Neuronal stem cell (in vitro differentiated cells): ENCODE data around the gene PARD6G.

ENCODE experiments used
- DNase-seq: peaks from one replicate; pipeline ENCODE4 v3.0.0-alpha.2; 2013; ENCODE audit warnings: low spot score
- H2AFZ ChIP-seq: one replicate; pipeline ENCODE4 v1.6.1; 2013; ENCODE audit warnings: mild to moderate bottlenecking, low read length, inconsistent platforms
- H2AK5ac ChIP-seq: 2 replicates; pipeline ENCODE4 v1.6.1; 2013; ENCODE audit warnings: low read depth, mild to moderate bottlenecking, inconsistent platforms, low read length, moderate library complexity, mixed read lengths
- H2BK120ac ChIP-seq: 2 replicates; pipeline ENCODE4 v1.6.1; 2013; ENCODE audit warnings: low read depth, mild to moderate bottlenecking, inconsistent platforms, low read length, moderate library complexity, mixed read lengths
- H2BK12ac ChIP-seq: one replicate; pipeline ENCODE4 v1.6.1; 2013; ENCODE audit warnings: low read length, inconsistent platforms
- H2BK15ac ChIP-seq: 2 replicates; pipeline ENCODE4 v1.6.1; 2013; ENCODE audit warnings: mild to moderate bottlenecking, low read length, inconsistent platforms, mixed read lengths
- H2BK5ac ChIP-seq: one replicate; pipeline ENCODE4 v1.6.1; 2013; ENCODE audit warnings: inconsistent platforms, mild to moderate bottlenecking, low read length, moderate library complexity
- H3K14ac ChIP-seq: one replicate; pipeline ENCODE4 v1.6.1; 2013; ENCODE audit warnings: low read length, inconsistent platforms
- H3K18ac ChIP-seq: 2 replicates; pipeline ENCODE4 v1.6.1; 2013; ENCODE audit warnings: low read length, inconsistent platforms
- H3K23ac ChIP-seq: 2 replicates; pipeline ENCODE4 v1.6.1; 2013; ENCODE audit warnings: low read depth, mild to moderate bottlenecking, mixed read lengths, low read length, inconsistent platforms; ENCODE audit not compliant: poor library complexity
- H3K27ac ChIP-seq: replicated peaks from 3 replicates; pipeline ENCODE4 v1.5.1; 2013; ENCODE audit warnings: low read length, inconsistent platforms
- H3K27me3 ChIP-seq, 3 experiments: 2 replicates each; pipeline ENCODE4 v1.6.1; 2013; ENCODE audit warnings: low read length in 3 of 3, mild to moderate bottlenecking in 2 of 3, inconsistent platforms in 1 of 3, low read depth in 1 of 3, mixed read lengths in 1 of 3, moderate library complexity in 1 of 3; ENCODE audit not compliant: control insufficient read depth in 3 of 3, insufficient read depth in 3 of 3
- H3K36me3 ChIP-seq, 2 donors: replicated peaks in 1 of 2; 2 replicates each; pipeline ENCODE4 v1.6.1; 2013; ENCODE audit warnings: low read length in 2 of 2; ENCODE audit not compliant: control insufficient read depth in 2 of 2, insufficient read depth in 2 of 2
- H3K4ac ChIP-seq: 2 replicates; pipeline ENCODE4 v1.6.1; 2013; ENCODE audit warnings: inconsistent platforms, mild to moderate bottlenecking, low read length, moderate library complexity
- H3K4me1 ChIP-seq, 2 donors: 1 replicate in 1 of 2; 2 replicates in 1 of 2; pipeline ENCODE4 v1.6.1; 2013; ENCODE audit warnings: low read length in 2 of 2, low read depth in 1 of 2; ENCODE audit not compliant: control insufficient read depth in 2 of 2, insufficient read depth in 1 of 2
- H3K4me2 ChIP-seq: one replicate; pipeline ENCODE4 v1.6.1; 2013; ENCODE audit warnings: mild to moderate bottlenecking, low read length, inconsistent platforms; ENCODE audit not compliant: insufficient read depth, poor library complexity, severe bottlenecking
- H3K4me3 ChIP-seq, 2 donors: 2 replicates each; pipeline ENCODE4 v1.5.1; 2013; ENCODE audit warnings: low read length in 2 of 2, mild to moderate bottlenecking in 2 of 2, inconsistent platforms in 1 of 2, moderate library complexity in 1 of 2
- H3K79me1 ChIP-seq: one replicate; pipeline ENCODE4 v1.6.1; 2013; ENCODE audit warnings: low read depth, mild to moderate bottlenecking, inconsistent platforms, low read length, moderate library complexity
- H3K9ac ChIP-seq: one replicate; pipeline ENCODE4 v1.6.1; 2013; ENCODE audit warnings: mild to moderate bottlenecking, low read depth, low read length, inconsistent platforms; ENCODE audit not compliant: poor library complexity
- H3K9me3 ChIP-seq, 2 donors: replicated peaks in 1 of 2; 2 replicates each; pipeline versions ENCODE3 to v1.6.1; 2013; ENCODE audit warnings: low read length in 2 of 2, mild to moderate bottlenecking in 2 of 2, inconsistent platforms in 1 of 2, low read depth in 1 of 2, mixed read lengths in 1 of 2, moderate library complexity in 1 of 2; ENCODE audit not compliant: control insufficient read depth in 2 of 2, insufficient read depth in 1 of 2
- H4K8ac ChIP-seq: one replicate; pipeline ENCODE4 v1.6.1; 2013; ENCODE audit warnings: low read depth, mild to moderate bottlenecking, inconsistent platforms, low read length, moderate library complexity
- H4K91ac ChIP-seq: one replicate; pipeline ENCODE4 v1.6.1; 2013; ENCODE audit warnings: low read length, low read depth, mild to moderate bottlenecking, inconsistent platforms; ENCODE audit not compliant: poor library complexity
- WGBS, 2 donors: extraction: QIAGEN DNeasy Blood & Tissue Kit; methylation state at CpG; one replicate each; pipeline ENCODE4 v1.1.7; 2013; ENCODE audit warnings: missing lambda C conversion rate in 2 of 2, mixed read lengths in 1 of 2; ENCODE audit not compliant: insufficient read length in 2 of 2, insufficient replicate concordance in 1 of 2; ENCODE audit errors: extremely low coverage in 2 of 2; 5-methylcytosine and 5-hydroxymethylcytosine counted together

Gene PARD6G

GRCh38 chr18:80132180-80132812 is 115.0 kb downstream of the PARD6G start:
- Histone ChIP-seq H3K9me3 (peaks cover 0 to 21% of the 10 kb centered on the region in 2 donors), H3K4me1 (peaks cover 0 to 9% of the 10 kb centered on the region in 2 donors), H2AFZ (no peak overlapping the region), H2BK12ac (no peak overlapping the region), H3K18ac (no peak overlapping the region), H3K4me2 (no peak overlapping the region), H3K23ac (no peak overlapping the region), H2BK5ac (no peak overlapping the region), H3K79me1 (peaks cover 2% of the 10 kb centered on the region), H2AK5ac (no peak overlapping the region), H3K36me3 (peaks cover 25 to 95% of the 10 kb centered on the region in 2 donors), H4K91ac (no peak overlapping the region), H3K14ac (no peak overlapping the region), H2BK15ac (no peak overlapping the region), H3K9ac (no peak overlapping the region), H3K27me3 (no peaks in the 10 kb centered on the region), H3K4ac (no peak overlapping the region), H3K4me3 (no peak overlapping the region), H4K8ac (no peak overlapping the region), H2BK120ac (no peak overlapping the region), H3K27ac (no peak overlapping the region)
- WGBS, 2 donors = no CpG with 5 or more reads among the region's 3 CpGs
- DNase-seq = no peak

DNA sequence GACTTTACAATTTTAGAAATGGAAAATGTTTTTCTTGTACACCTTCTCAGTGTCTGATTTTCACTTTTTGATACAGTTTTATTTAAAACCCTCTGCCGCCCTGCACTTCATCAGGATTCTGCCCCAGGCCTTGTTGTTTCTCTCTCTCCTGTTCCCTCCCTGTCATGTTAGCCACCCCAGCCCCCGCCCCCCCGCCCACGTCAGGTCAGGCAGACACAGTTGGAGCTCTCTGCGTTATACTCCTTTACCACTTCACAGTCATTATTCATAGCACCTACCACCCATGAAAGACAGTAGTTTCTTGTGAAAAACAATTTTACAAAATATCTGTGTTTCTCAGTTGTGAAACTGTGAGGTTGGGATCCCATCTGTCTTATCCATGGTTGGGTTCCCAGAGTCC is 116.8 kb downstream of the PARD6G start:
- H3K4me3 ChIP-seq = no peak overlapping the region
- peaks cover 0 to 9% of the 10 kb centered on the region in 2 donors for H3K4me1 ChIP-seq
- H3K4ac ChIP-seq = no peak overlapping the region
- no peak overlapping the region for H3K9ac ChIP-seq
- H3K27ac ChIP-seq = no peak overlapping the region
- H2BK12ac ChIP-seq = no peak overlapping the region
- no peak for DNase-seq
- H2AK5ac ChIP-seq = no peak overlapping the region
- H3K9me3 ChIP-seq = peaks cover 0 to 37% of the 10 kb centered on the region in 2 donors
- peaks cover 9 to 95% of the 10 kb centered on the region in 2 donors for H3K36me3 ChIP-seq
- peaks cover 2% of the 10 kb centered on the region for H3K79me1 ChIP-seq
- no peak overlapping the region for H3K14ac ChIP-seq
- no peak overlapping the region for H4K91ac ChIP-seq
- no peak overlapping the region for H3K23ac ChIP-seq
- no peak overlapping the region for H2BK5ac ChIP-seq
- WGBS, 2 donors = no CpG with 5 or more reads among the region's 5 CpGs
- H2BK15ac ChIP-seq = no peak overlapping the region
- no peaks in the 10 kb centered on the region for H3K27me3 ChIP-seq
- no peak overlapping the region for H4K8ac ChIP-seq
- no peak overlapping the region for H2BK120ac ChIP-seq
- H3K4me2 ChIP-seq = no peak overlapping the region
- no peak overlapping the region for H3K18ac ChIP-seq
- no peak overlapping the region for H2AFZ ChIP-seq

DNA sequence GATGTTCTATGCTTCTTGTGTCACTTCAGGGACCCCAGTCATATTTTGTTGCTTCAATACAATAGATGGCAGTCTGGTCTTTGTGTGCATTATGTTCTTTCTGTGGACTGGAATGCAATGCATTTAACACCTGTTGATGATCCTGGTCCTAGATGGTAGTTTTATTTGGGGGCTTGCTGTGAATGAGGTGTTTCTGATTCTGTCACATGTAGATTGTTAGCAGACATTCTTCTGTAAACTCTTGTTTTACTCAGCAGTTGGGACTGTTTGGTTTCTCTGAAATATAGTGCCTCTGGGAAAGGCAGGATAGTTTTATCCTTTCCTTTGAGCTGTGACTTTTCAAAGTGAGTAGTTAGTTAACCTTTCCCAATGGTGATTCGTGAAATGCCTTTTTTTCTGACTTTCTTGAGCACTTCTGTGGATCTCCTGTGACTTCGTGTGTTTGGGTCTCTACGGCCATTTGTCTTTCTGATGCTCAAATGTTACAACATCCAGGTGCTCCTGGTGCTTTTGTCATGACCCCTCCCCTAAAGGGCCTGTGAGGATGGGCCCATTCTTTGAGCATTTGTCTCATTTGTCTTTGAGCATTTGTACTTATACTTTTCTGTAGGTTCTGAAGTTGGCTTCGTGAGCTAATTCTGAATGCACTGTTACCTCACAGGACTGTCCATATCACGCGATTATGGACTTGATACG is 117.5 kb downstream of the PARD6G start:
- Histone ChIP-seq H4K91ac (no peak overlapping the region), H2AK5ac (no peak overlapping the region), H3K4me1 (peaks cover 0 to 9% of the 10 kb centered on the region in 2 donors), H2BK15ac (no peak overlapping the region), H3K4me2 (no peak overlapping the region), H3K23ac (no peak overlapping the region), H2AFZ (no peak overlapping the region), H3K4ac (no peak overlapping the region), H3K14ac (no peak overlapping the region), H3K18ac (no peak overlapping the region), H3K9ac (no peak overlapping the region), H2BK12ac (no peak overlapping the region), H4K8ac (no peak overlapping the region), H3K27ac (no peak overlapping the region), H3K36me3 (peaks cover 7 to 91% of the 10 kb centered on the region in 2 donors), H3K79me1 (peaks cover 2% of the 10 kb centered on the region), H2BK5ac (no peak overlapping the region), H2BK120ac (no peak overlapping the region), H3K9me3 (peaks cover 0 to 41% of the 10 kb centered on the region in 2 donors), H3K27me3 (no peaks in the 10 kb centered on the region), H3K4me3 (no peak overlapping the region)
- DNase-seq = no peak
- no CpG with 5 or more reads among the region's 7 CpGs for WGBS, 2 donors

GRCh38 chr18:80127635-80128034 is 119.7 kb downstream of the PARD6G start:
- no peak overlapping the region for H4K8ac ChIP-seq
- no peak overlapping the region for H3K14ac ChIP-seq
- no CpG with 5 or more reads among the region's 1 CpG for WGBS, 2 donors
- H2BK15ac ChIP-seq = no peak overlapping the region
- no peak overlapping the region for H3K9ac ChIP-seq
- H3K9me3 ChIP-seq = peaks cover 0 to 53% of the 10 kb centered on the region in 2 donors
- no peak overlapping the region for H3K4me3 ChIP-seq
- no peak overlapping the region for H3K4me2 ChIP-seq
- H3K36me3 ChIP-seq = peaks cover 5 to 87% of the 10 kb centered on the region in 2 donors
- no peak overlapping the region for H2AFZ ChIP-seq
- no peak overlapping the region for H4K91ac ChIP-seq
- H2BK12ac ChIP-seq = no peak overlapping the region
- DNase-seq = no peak
- peaks cover 2% of the 10 kb centered on the region for H3K79me1 ChIP-seq
- H3K4me1 ChIP-seq = peaks cover 0 to 9% of the 10 kb centered on the region in 2 donors
- H2BK5ac ChIP-seq = no peak overlapping the region
- no peak overlapping the region for H3K27ac ChIP-seq
- H2BK120ac ChIP-seq = no peak overlapping the region
- H3K27me3 ChIP-seq = no peaks in the 10 kb centered on the region
- H2AK5ac ChIP-seq = no peak overlapping the region
- no peak overlapping the region for H3K23ac ChIP-seq
- H3K4ac ChIP-seq = no peak overlapping the region
- no peak overlapping the region for H3K18ac ChIP-seq
